ENCODE data around the gene TMEM132D.

Gene TMEM132D

DNA sequence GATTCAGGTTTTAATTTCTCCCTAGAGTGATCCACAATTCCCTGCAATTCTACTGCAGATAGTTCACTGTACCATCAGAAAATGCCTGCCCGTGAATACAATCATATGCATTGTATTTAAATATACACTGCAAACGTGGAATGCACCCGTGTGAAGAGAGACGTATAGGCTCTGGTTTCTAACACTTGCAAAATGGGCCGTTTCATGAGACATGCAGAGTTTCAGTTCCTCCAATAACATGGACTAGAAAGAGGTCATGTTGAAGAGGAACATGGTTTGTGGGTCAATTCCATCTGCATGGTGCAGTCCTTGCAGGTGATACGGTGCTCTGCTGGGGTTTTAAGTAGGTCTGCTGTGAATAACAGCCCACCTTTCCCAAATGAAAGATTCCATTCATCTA is 373.3 kb downstream of the TMEM132D start:
- H3K27me3 ChIP-seq (ENCODE audit: control insufficient read depth in 1 of 2, insufficient read depth in 2 of 2, low read length in 2 of 2): no peaks in the 10 kb centered on the region
- H3K27ac ChIP-seq (ENCODE audit: low read length): no peak overlapping the region
- H3K9ac ChIP-seq (ENCODE audit: low read length in 2 of 2): no peak overlapping the region
- no peaks in the 10 kb centered on the region for H3K9me3 ChIP-seq (ENCODE audit: control insufficient read depth in 2 of 2, low read length in 2 of 2)
- no peak overlapping the region for H3K4me3 ChIP-seq (ENCODE audit: low read length in 2 of 2)
- H3K36me3 ChIP-seq (ENCODE audit: control insufficient read depth in 2 of 2, insufficient read depth in 2 of 2, low read length in 2 of 2): no peaks in the 10 kb centered on the region
- H3K4me1 ChIP-seq (ENCODE audit: control insufficient read depth, insufficient read depth, low read length): no peaks in the 10 kb centered on the region

DNA sequence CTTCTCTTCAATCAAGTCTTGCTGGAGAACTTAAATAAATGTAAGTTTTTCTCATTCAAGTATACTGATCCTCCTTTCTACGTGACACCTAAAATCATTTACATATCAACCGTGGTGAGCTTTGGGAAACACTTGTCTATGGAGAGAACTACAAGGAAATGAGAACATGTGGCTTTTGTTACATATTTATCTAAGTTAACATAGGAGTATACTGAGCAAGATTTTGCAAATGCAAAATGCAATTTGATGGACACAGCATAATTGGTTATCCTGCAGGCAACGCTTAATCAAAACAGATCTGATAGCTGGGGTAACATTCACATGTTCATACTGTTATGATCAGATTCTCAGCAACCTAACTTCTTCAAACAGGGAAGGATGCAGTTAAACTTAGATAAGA is 376.3 kb downstream of the TMEM132D start:
- Histone ChIP-seq H3K27me3 (ENCODE audit: control insufficient read depth in 1 of 2, insufficient read depth in 2 of 2, low read length in 2 of 2) (no peaks in the 10 kb centered on the region), H3K9ac (ENCODE audit: low read length in 2 of 2) (no peak overlapping the region), H3K4me3 (ENCODE audit: low read length in 2 of 2) (no peak overlapping the region), H3K36me3 (ENCODE audit: control insufficient read depth in 2 of 2, insufficient read depth in 2 of 2, low read length in 2 of 2) (no peaks in the 10 kb centered on the region), H3K27ac (ENCODE audit: low read length) (no peak overlapping the region), H3K9me3 (ENCODE audit: control insufficient read depth in 2 of 2, low read length in 2 of 2) (peaks cover 0 to 3% of the 10 kb centered on the region in 2 donors), H3K4me1 (ENCODE audit: control insufficient read depth, insufficient read depth, low read length) (no peaks in the 10 kb centered on the region)

DNA sequence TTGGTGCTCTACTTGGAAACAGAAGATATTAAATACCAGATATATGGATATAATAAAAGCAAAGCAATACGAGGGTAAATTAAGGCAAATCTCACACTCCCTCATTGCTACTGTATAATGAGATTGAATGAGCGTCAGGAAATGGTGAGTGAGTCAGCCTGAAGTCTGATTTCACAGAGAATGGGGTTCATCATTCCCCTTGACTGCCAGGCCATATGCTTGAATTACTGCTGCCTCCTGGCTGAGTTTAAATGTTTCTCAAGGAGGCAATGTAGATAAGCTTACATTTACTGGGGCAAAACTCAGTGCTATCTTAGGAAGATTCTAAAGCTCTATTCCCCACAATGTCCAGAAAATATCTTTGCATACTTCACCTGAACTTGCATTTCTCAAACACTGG is 380.2 kb downstream of the TMEM132D start:
- no peak overlapping the region for H3K4me3 ChIP-seq (ENCODE audit: low read length in 2 of 2)
- H3K4me1 ChIP-seq (ENCODE audit: control insufficient read depth, insufficient read depth, low read length): no peaks in the 10 kb centered on the region
- H3K27ac ChIP-seq (ENCODE audit: low read length): no peak overlapping the region
- H3K9me3 ChIP-seq (ENCODE audit: control insufficient read depth in 2 of 2, low read length in 2 of 2): peaks cover 0 to 3% of the 10 kb centered on the region in 2 donors
- no peak overlapping the region for H3K9ac ChIP-seq (ENCODE audit: low read length in 2 of 2)
- H3K27me3 ChIP-seq (ENCODE audit: control insufficient read depth in 1 of 2, insufficient read depth in 2 of 2, low read length in 2 of 2): no peaks in the 10 kb centered on the region
- H3K36me3 ChIP-seq (ENCODE audit: control insufficient read depth in 2 of 2, insufficient read depth in 2 of 2, low read length in 2 of 2): no peaks in the 10 kb centered on the region

GRCh38 chr12:129520739-129521138 is 383.1 kb downstream of the TMEM132D start:
- no peaks in the 10 kb centered on the region for H3K36me3 ChIP-seq (ENCODE audit: control insufficient read depth in 2 of 2, insufficient read depth in 2 of 2, low read length in 2 of 2)
- no peaks in the 10 kb centered on the region for H3K27me3 ChIP-seq (ENCODE audit: control insufficient read depth in 1 of 2, insufficient read depth in 2 of 2, low read length in 2 of 2)
- H3K9ac ChIP-seq (ENCODE audit: low read length in 2 of 2): no peak overlapping the region
- no peak overlapping the region for H3K4me3 ChIP-seq (ENCODE audit: low read length in 2 of 2)
- H3K27ac ChIP-seq (ENCODE audit: low read length): no peak overlapping the region
- peaks cover 8 to 9% of the 10 kb centered on the region in 2 donors for H3K9me3 ChIP-seq (ENCODE audit: control insufficient read depth in 2 of 2, low read length in 2 of 2)
- H3K4me1 ChIP-seq (ENCODE audit: control insufficient read depth, insufficient read depth, low read length): no peaks in the 10 kb centered on the region

- H3K27ac ChIP-seq (ENCODE audit: low read length): no peak overlapping the region
- H3K4me3 ChIP-seq (ENCODE audit: low read length in 2 of 2): no peak overlapping the region
Observed at GRCh38 chr12:129503802-129504201, 400.0 kb downstream of the TMEM132D start.

DNA sequence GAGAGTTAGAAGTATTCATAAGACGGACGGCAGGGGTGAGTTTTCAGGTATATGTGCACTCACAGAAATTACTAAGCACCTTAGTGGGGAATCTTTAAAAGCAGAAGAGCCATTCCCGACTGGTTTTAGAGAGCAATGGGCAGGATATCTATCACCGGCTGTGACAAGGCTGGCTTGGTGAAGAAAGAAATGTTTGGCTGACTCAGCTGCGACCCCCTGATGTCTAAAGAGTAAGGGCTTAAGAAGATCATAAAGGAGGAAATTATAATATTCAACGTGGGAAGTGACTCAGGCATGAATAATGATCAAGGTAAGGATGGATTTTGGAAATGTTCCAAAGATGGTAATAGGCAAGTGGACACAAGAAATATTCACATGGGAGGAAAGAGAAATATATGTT is 407.6 kb downstream of the TMEM132D start:
- no peak overlapping the region for H3K9ac ChIP-seq (ENCODE audit: low read length in 2 of 2)

More at GRCh38 chr12:129503802-129504201, 400.0 kb downstream of the TMEM132D start:
- Histone ChIP-seq H3K9me3 (ENCODE audit: control insufficient read depth in 2 of 2, low read length in 2 of 2) (peaks cover 0 to 2% of the 10 kb centered on the region in 2 donors), H3K36me3 (ENCODE audit: control insufficient read depth in 2 of 2, insufficient read depth in 2 of 2, low read length in 2 of 2) (no peaks in the 10 kb centered on the region), H3K4me1 (ENCODE audit: control insufficient read depth, insufficient read depth, low read length) (no peaks in the 10 kb centered on the region), H3K27me3 (ENCODE audit: control insufficient read depth in 1 of 2, insufficient read depth in 2 of 2, low read length in 2 of 2) (peaks cover 0 to 2% of the 10 kb centered on the region in 2 donors), H3K9ac (ENCODE audit: low read length in 2 of 2) (no peak overlapping the region)

DNA sequence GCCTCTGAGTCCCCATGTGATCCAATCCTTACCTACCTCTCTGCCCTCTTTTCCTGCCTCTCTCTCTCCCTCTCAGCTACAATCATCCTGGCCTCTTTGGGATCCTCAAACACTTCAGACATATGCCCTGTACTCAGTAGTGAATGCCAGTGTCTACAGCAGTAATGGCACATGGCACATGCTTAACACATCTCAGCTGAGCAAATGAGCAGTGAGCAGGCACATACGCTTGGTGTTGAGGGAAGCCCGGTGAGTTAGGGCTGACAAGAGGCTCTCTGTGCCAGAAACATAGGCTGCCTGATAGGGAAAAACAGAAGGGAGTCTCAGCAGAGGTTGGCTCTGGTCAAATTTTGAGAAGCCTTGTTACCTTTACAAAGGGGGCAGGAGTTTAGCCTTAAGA is 409.1 kb downstream of the TMEM132D start:
- H3K4me3 ChIP-seq (ENCODE audit: low read length in 2 of 2): no peak overlapping the region
- no peaks in the 10 kb centered on the region for H3K36me3 ChIP-seq (ENCODE audit: control insufficient read depth in 2 of 2, insufficient read depth in 2 of 2, low read length in 2 of 2)
- no peak overlapping the region for H3K9ac ChIP-seq (ENCODE audit: low read length in 2 of 2)
- H3K4me1 ChIP-seq (ENCODE audit: control insufficient read depth, insufficient read depth, low read length): no peaks in the 10 kb centered on the region
- no peak overlapping the region for H3K27ac ChIP-seq (ENCODE audit: low read length)
- H3K27me3 ChIP-seq (ENCODE audit: control insufficient read depth in 1 of 2, insufficient read depth in 2 of 2, low read length in 2 of 2): peaks cover 0 to 5% of the 10 kb centered on the region in 2 donors
- H3K9me3 ChIP-seq (ENCODE audit: control insufficient read depth in 2 of 2, low read length in 2 of 2): no peaks in the 10 kb centered on the region

More for the DNA sequence above, 407.6 kb downstream of the TMEM132D start:
- no peaks in the 10 kb centered on the region for H3K36me3 ChIP-seq (ENCODE audit: control insufficient read depth in 2 of 2, insufficient read depth in 2 of 2, low read length in 2 of 2)
- no peak overlapping the region for H3K4me3 ChIP-seq (ENCODE audit: low read length in 2 of 2)
- H3K27me3 ChIP-seq (ENCODE audit: control insufficient read depth in 1 of 2, insufficient read depth in 2 of 2, low read length in 2 of 2): peaks cover 0 to 5% of the 10 kb centered on the region in 2 donors
- H3K4me1 ChIP-seq (ENCODE audit: control insufficient read depth, insufficient read depth, low read length): no peaks in the 10 kb centered on the region
- no peaks in the 10 kb centered on the region for H3K9me3 ChIP-seq (ENCODE audit: control insufficient read depth in 2 of 2, low read length in 2 of 2)
- no peak overlapping the region for H3K27ac ChIP-seq (ENCODE audit: low read length)

- H3K27ac ChIP-seq (ENCODE audit: low read length): no peak overlapping the region
- no peaks in the 10 kb centered on the region for H3K9me3 ChIP-seq (ENCODE audit: control insufficient read depth in 2 of 2, low read length in 2 of 2)
- peaks cover 0 to 3% of the 10 kb centered on the region in 2 donors for H3K27me3 ChIP-seq (ENCODE audit: control insufficient read depth in 1 of 2, insufficient read depth in 2 of 2, low read length in 2 of 2)
Observed at GRCh38 chr12:129494260-129494659, 409.6 kb downstream of the TMEM132D start.

DNA sequence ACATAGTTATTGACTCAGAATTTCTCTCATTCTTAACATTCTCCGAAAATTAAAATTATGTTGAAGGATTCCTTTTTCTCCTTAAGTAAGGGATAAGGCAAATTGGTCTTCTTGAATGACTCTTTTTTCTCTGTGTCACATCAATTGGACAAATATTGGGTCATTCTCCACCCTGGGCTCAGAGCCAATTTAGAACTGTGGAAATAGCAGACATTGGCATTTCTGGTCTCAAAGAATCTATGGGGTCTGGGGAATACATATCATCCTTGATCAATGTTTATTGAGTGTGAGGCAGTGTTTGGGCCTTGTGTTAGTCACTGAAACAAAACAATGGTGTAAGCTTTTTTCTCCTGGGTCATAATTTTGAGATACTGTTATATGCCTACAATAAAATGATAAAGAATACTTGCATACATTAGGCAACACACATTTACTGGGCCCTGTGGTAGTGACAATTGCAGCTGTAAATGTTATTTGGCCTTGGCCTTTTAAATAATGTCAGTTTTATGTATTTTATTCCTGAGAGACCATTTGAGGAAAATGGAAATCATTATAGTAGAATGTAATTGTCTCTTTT is 414.6 kb downstream of the TMEM132D start:
- no peaks in the 10 kb centered on the region for H3K36me3 ChIP-seq (ENCODE audit: control insufficient read depth in 2 of 2, insufficient read depth in 2 of 2, low read length in 2 of 2)
- H3K9ac ChIP-seq (ENCODE audit: low read length in 2 of 2): no peak overlapping the region
- no peak overlapping the region for H3K4me3 ChIP-seq (ENCODE audit: low read length in 2 of 2)

More at GRCh38 chr12:129494260-129494659, 409.6 kb downstream of the TMEM132D start:
- no peaks in the 10 kb centered on the region for H3K4me1 ChIP-seq (ENCODE audit: control insufficient read depth, insufficient read depth, low read length)
- no peak overlapping the region for H3K9ac ChIP-seq (ENCODE audit: low read length in 2 of 2)
- no peaks in the 10 kb centered on the region for H3K36me3 ChIP-seq (ENCODE audit: control insufficient read depth in 2 of 2, insufficient read depth in 2 of 2, low read length in 2 of 2)
- H3K4me3 ChIP-seq (ENCODE audit: low read length in 2 of 2): no peak overlapping the region

DNA sequence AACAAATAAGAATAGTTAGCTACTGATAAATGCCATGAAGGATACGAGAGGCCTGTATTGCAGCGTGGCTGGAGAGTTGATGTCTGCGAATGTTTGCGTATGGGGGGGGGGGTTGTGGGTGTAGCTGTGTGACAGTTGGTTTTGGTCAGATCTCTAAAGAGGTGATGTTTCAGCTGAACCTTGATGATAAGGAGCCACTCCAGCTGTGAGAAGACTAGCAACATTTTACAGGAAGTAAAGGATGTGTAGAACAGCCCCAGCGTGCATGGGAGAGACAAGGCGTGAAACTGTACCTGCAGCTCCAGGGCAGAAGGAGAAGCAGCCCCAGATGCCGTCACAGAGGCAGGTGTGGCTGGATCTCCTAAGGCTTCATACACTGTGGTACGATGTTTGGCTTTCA is 416.9 kb downstream of the TMEM132D start:
- no peaks in the 10 kb centered on the region for H3K9me3 ChIP-seq (ENCODE audit: control insufficient read depth in 2 of 2, low read length in 2 of 2)
- peaks cover 0 to 1% of the 10 kb centered on the region in 2 donors for H3K27me3 ChIP-seq (ENCODE audit: control insufficient read depth in 1 of 2, insufficient read depth in 2 of 2, low read length in 2 of 2)
- no peak overlapping the region for H3K9ac ChIP-seq (ENCODE audit: low read length in 2 of 2)
- H3K27ac ChIP-seq (ENCODE audit: low read length): no peak overlapping the region
- H3K36me3 ChIP-seq (ENCODE audit: control insufficient read depth in 2 of 2, insufficient read depth in 2 of 2, low read length in 2 of 2): no peaks in the 10 kb centered on the region
- no peak overlapping the region for H3K4me3 ChIP-seq (ENCODE audit: low read length in 2 of 2)
- no peaks in the 10 kb centered on the region for H3K4me1 ChIP-seq (ENCODE audit: control insufficient read depth, insufficient read depth, low read length)

More for the DNA sequence above, 414.6 kb downstream of the TMEM132D start:
- no peaks in the 10 kb centered on the region for H3K4me1 ChIP-seq (ENCODE audit: control insufficient read depth, insufficient read depth, low read length)
- no peaks in the 10 kb centered on the region for H3K9me3 ChIP-seq (ENCODE audit: control insufficient read depth in 2 of 2, low read length in 2 of 2)
- H3K27me3 ChIP-seq (ENCODE audit: control insufficient read depth in 1 of 2, insufficient read depth in 2 of 2, low read length in 2 of 2): no peaks in the 10 kb centered on the region
- no peak overlapping the region for H3K27ac ChIP-seq (ENCODE audit: low read length)

DNA sequence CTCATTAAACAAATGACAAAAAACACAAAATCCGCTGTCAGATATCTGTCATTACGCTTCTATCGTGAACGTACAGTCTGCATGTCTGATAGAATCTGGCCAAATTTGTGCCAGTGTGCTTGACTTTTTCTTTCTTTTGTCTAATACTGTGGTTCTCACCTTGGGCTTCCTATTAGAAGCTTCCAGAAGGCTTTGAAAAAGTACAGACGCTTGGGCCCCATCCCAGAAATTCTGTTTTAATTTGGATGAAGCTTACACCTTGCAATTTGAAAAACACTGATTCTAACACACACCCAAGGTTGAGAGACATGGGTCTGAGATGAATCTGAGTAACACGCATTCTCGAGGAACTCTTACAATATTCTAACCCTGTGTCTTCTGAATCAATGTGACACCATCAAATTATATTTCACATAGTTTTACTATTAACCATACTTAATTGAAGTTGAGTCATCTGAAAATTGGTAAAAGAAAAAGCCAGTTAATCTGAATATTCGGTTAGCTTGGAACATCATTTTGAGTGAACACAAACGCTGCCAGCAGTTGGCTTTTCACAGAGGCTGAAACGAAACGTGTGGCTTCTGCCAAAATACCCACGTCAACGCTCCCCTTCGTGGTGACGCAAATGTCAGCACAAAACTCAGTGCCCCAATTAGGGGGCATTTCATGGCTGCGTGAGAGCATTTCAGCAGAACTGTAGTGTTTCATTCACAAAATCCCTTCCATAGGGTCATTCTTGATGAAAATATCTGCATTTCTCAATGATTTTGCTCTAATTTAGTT is 420.5 kb downstream of the TMEM132D start:
- H3K27me3 ChIP-seq (ENCODE audit: control insufficient read depth in 1 of 2, insufficient read depth in 2 of 2, low read length in 2 of 2): peaks cover 0 to 4% of the 10 kb centered on the region in 2 donors
- H3K27ac ChIP-seq (ENCODE audit: low read length): no peak overlapping the region
- H3K4me1 ChIP-seq (ENCODE audit: control insufficient read depth, insufficient read depth, low read length): no peaks in the 10 kb centered on the region
- no peaks in the 10 kb centered on the region for H3K9me3 ChIP-seq (ENCODE audit: control insufficient read depth in 2 of 2, low read length in 2 of 2)
- H3K9ac ChIP-seq (ENCODE audit: low read length in 2 of 2): no peak overlapping the region
- no peak overlapping the region for H3K4me3 ChIP-seq (ENCODE audit: low read length in 2 of 2)
- H3K36me3 ChIP-seq (ENCODE audit: control insufficient read depth in 2 of 2, insufficient read depth in 2 of 2, low read length in 2 of 2): no peaks in the 10 kb centered on the region
